WTC11 (cell line): ENCODE data around the gene CBR1. TPM values are rescaled to one million over a fixed set of nuclear protein-coding genes. Genes with fewer than 3 reads are reported as not detected.
A peak's percentile ranks its signal among the peaks of the same experiment; 100 is the strongest.
"Not testable (repeated sequence)": the region's sequence is repeated elsewhere in the genome, so short reads cannot be mapped to it uniquely, and the experiment has no call there.

Source experiments
- ATAC-seq: fragments of 200-7000 bp; cut with Tn5 transposase; 2 replicates; pipeline ENCODE4 v1.10.0; 2021; ENCODE audit warnings: mild to moderate bottlenecking, moderate library complexity
- CTCF ChIA-PET: fragments of 300-600 bp; sonication (Branson Sonifier 250); formaldehyde crosslinking; loops from one replicate; lab custom pipeline; 2021; ENCODE audit warnings: antibody characterized with exemption; lab: Charles Lee
- POLR2A ChIA-PET: fragments of 350-600 bp; sonication (Branson Sonifier 250); formaldehyde crosslinking; loops from one replicate; lab custom pipeline; 2021; ENCODE audit warnings: antibody characterized with exemption; lab: Charles Lee
- DNase-seq: peaks from one replicate; pipeline ENCODE4 v3.0.0; 2021; ENCODE audit warnings: low spot score
- H3K27ac Mint-ChIP-seq: 2 replicates; pipeline ENCODE4 v1.8.0; 2021; ENCODE audit warnings: mixed read lengths
- H3K27me3 Mint-ChIP-seq: 2 replicates; pipeline ENCODE4 v1.8.0; 2021; ENCODE audit warnings: low read depth, mild to moderate bottlenecking, moderate library complexity, mixed read lengths
- H3K36me3 Mint-ChIP-seq: 2 replicates; pipeline ENCODE4 v1.8.0; 2021; ENCODE audit warnings: mixed read lengths
- H3K4me1 Mint-ChIP-seq: 2 replicates; pipeline ENCODE4 v1.8.0; 2022; ENCODE audit warnings: mixed read lengths
- H3K4me3 Mint-ChIP-seq: 2 replicates; pipeline ENCODE4 v1.8.0; 2021; ENCODE audit warnings: mild to moderate bottlenecking, moderate library complexity, mixed read lengths
- H3K9me3 Mint-ChIP-seq: 2 replicates; pipeline ENCODE4 v1.8.0; 2021; ENCODE audit warnings: mixed read lengths
- AR ChIP-seq: fragments of 250-450 bp; sonication (Bioruptor Pico); IDR thresholded peaks from 2 replicates; pipeline ENCODE4 v1.9.0; 2021; ENCODE audit warnings: mild to moderate bottlenecking
- ATF2 ChIP-seq: sonication (generic); formaldehyde crosslinking; IDR thresholded peaks from 2 replicates; pipeline ENCODE4 v1.8.1; 2022; ENCODE audit warnings: low read depth, missing genetic modification reagents, borderline replicate concordance
- CREB1 ChIP-seq: sonication (generic); formaldehyde crosslinking; IDR thresholded peaks from 2 replicates; pipeline ENCODE4 v1.8.0; 2023; ENCODE audit warnings: mild to moderate bottlenecking, missing genetic modification reagents
- E2F1 ChIP-seq: sonication (generic); formaldehyde crosslinking; IDR thresholded peaks from 2 replicates; pipeline ENCODE4 v1.8.0; 2022; ENCODE audit warnings: mild to moderate bottlenecking, missing genetic modification reagents
- ESRRA ChIP-seq: sonication (generic); formaldehyde crosslinking; IDR thresholded peaks from 2 replicates; pipeline ENCODE4 v1.8.1; 2022; ENCODE audit warnings: mild to moderate bottlenecking, missing genetic modification reagents, borderline replicate concordance
- FOXJ3 ChIP-seq: sonication (generic); formaldehyde crosslinking; IDR thresholded peaks from 2 replicates; pipeline ENCODE4 v1.9.0; 2021; ENCODE audit warnings: missing genetic modification reagents, mild to moderate bottlenecking, borderline replicate concordance
- FOXK1 ChIP-seq: sonication (generic); formaldehyde crosslinking; IDR thresholded peaks from 2 replicates; pipeline ENCODE4 v1.8.0; 2022; ENCODE audit warnings: mild to moderate bottlenecking, moderate library complexity, missing genetic modification reagents
- GABPB1 ChIP-seq: sonication (generic); formaldehyde crosslinking; IDR thresholded peaks from 2 replicates; pipeline ENCODE4 v1.8.1; 2023; ENCODE audit warnings: mild to moderate bottlenecking, missing genetic modification reagents
- GRHL2 ChIP-seq: fragments of 250-450 bp; sonication (Bioruptor Pico); IDR thresholded peaks from 2 replicates; pipeline ENCODE4 v1.8.0; 2022; ENCODE audit warnings: mild to moderate bottlenecking, moderate library complexity; ENCODE audit not compliant: insufficient replicate concordance, severe bottlenecking
- GTF2I ChIP-seq: fragments of 250-450 bp; sonication (Bioruptor Pico); conservative IDR thresholded peaks from 2 replicates; pipeline ENCODE4 v1.4.0; 2021; ENCODE audit warnings: mild to moderate bottlenecking
- IRF2 ChIP-seq: sonication (generic); formaldehyde crosslinking; IDR thresholded peaks from 2 replicates; pipeline ENCODE4 v1.8.0; 2022; ENCODE audit warnings: low read depth, missing genetic modification reagents, borderline replicate concordance
- JUN ChIP-seq: sonication (generic); formaldehyde crosslinking; IDR thresholded peaks from 2 replicates; pipeline ENCODE4 v1.8.0; 2023; ENCODE audit warnings: mild to moderate bottlenecking, missing genetic modification reagents
- MLX ChIP-seq: sonication (generic); formaldehyde crosslinking; IDR thresholded peaks from 2 replicates; pipeline ENCODE4 v1.8.1; 2023; ENCODE audit warnings: mild to moderate bottlenecking, missing genetic modification reagents, moderate library complexity
- NR3C1 ChIP-seq: sonication (generic); formaldehyde crosslinking; conservative IDR thresholded peaks from 2 replicates; pipeline ENCODE4 v1.8.1; 2023; ENCODE audit warnings: low read depth, mild to moderate bottlenecking, missing genetic modification reagents
- OVOL2 ChIP-seq: fragments of 250-450 bp; sonication (Bioruptor Pico); IDR thresholded peaks from 2 replicates; pipeline ENCODE4 v1.9.0; 2021; ENCODE audit warnings: mild to moderate bottlenecking, borderline replicate concordance
- SP1 ChIP-seq: sonication (generic); formaldehyde crosslinking; conservative IDR thresholded peaks from 2 replicates; pipeline ENCODE4 v1.8.1; 2022; ENCODE audit warnings: missing genetic modification reagents
- TCF7 ChIP-seq: sonication (generic); formaldehyde crosslinking; IDR thresholded peaks from 2 replicates; pipeline ENCODE4 v1.8.0; 2022; ENCODE audit warnings: mild to moderate bottlenecking, low read depth, missing genetic modification reagents, moderate library complexity
- TP53 ChIP-seq: sonication (generic); formaldehyde crosslinking; IDR thresholded peaks from 2 replicates; pipeline ENCODE4 v1.8.1; 2023; ENCODE audit warnings: mild to moderate bottlenecking, missing genetic modification reagents
- USF1 ChIP-seq: sonication (generic); formaldehyde crosslinking; IDR thresholded peaks from 2 replicates; pipeline ENCODE4 v1.8.0; 2022; ENCODE audit warnings: mild to moderate bottlenecking, missing genetic modification reagents
- ZNF425 ChIP-seq: fragments of 250-450 bp; sonication (Bioruptor Pico); conservative IDR thresholded peaks from 2 replicates; pipeline ENCODE4 v1.9.0; 2021; ENCODE audit warnings: mild to moderate bottlenecking
- ZSCAN18 ChIP-seq: fragments of 250-450 bp; sonication (Bioruptor Pico); IDR thresholded peaks from 2 replicates; pipeline ENCODE4 v2.1.2; 2022; ENCODE audit warnings: mild to moderate bottlenecking, moderate library complexity
- total RNA-seq: library from RNA; stranded (reverse); gene quantifications from 3 replicates; pipeline ENCODE4 v1.2.3, GENCODE V29; 2021

The CBR1 gene
- total RNA-seq, 1 experiment from 2014 or later = 167 TPM

- TF ChIP-seq TP53 (no peak), OVOL2 (CRISPR knock-in tag) (no peak), TCF7 (CRISPR knock-in tag) (no peak), MLX (no peak), FOXK1 (CRISPR knock-in tag) (no peak)
Observed at GRCh38 chr21:36073181-36073580, 3.4 kb downstream of the CBR1 start (continued).

GRCh38 chr21:36073911-36074310, 4.1 kb downstream of the CBR1 start:
- Mint-ChIP-seq H3K9me3 (peaks cover 11% of the 10 kb centered on the region), H3K4me1 (peaks cover 61% of the 10 kb centered on the region), H3K36me3 (peaks cover 44% of the 10 kb centered on the region)
- ATAC-seq, H3K27me3 Mint-ChIP-seq, H3K4me3 Mint-ChIP-seq, H3K27ac Mint-ChIP-seq, DNase-seq: not testable (repeated sequence)
- POLR2A ChIA-PET = interaction anchor here (0.7 kb wide), 1 partner anchor 10 kb away, joined by 3 read pairs; no protein-coding TSS in a partner anchor
- CTCF ChIA-PET = interaction anchor here (0.9 to 2.9 kb wide), 4 partner anchors 14 to 31 kb away, joined by 3 to 9 read pairs (median 7); partner anchors contain the start of gene SETD4

GRCh38 chr21:36075171-36075570, 5.3 kb downstream of the CBR1 start:
- no peak overlapping the region for H3K4me3 Mint-ChIP-seq
- ATAC-seq = peak; percentile 17
- H3K36me3 Mint-ChIP-seq = peaks cover 36% of the 10 kb centered on the region
- no peak for DNase-seq
- ChIA-PET POLR2A (no interaction called here), CTCF (interaction anchor here (2.7 to 2.9 kb wide), 2 partner anchors 12 to 15 kb away, joined by 8 to 9 read pairs; partner anchors contain the start of gene SETD4)
- 0 out of 2 replicates have a peak, but pooled peaks cover 3% of the 10 kb centered on the region for H3K9me3 Mint-ChIP-seq
- no peaks in the 10 kb centered on the region; the same call in 1 of the 2 replicates for H3K27me3 Mint-ChIP-seq
- H3K4me1 Mint-ChIP-seq = peaks cover 68% of the 10 kb centered on the region
- H3K27ac Mint-ChIP-seq = peak overlapping the region; percentile 46
- TF ChIP-seq AR (CRISPR knock-in tag) = no peak
- no peak for TF ChIP-seq GABPB1 (CRISPR knock-in tag)
- no peak for TF ChIP-seq ATF2 (CRISPR knock-in tag)
- TF ChIP-seq GRHL2 (CRISPR knock-in tag) = no peak
- no peak for TF ChIP-seq FOXK1 (CRISPR knock-in tag)
- TF ChIP-seq USF1 = no peak
- no peak for TF ChIP-seq FOXJ3
- no peak for TF ChIP-seq NR3C1 (CRISPR knock-in tag)
- no peak for TF ChIP-seq IRF2
- no peak for TF ChIP-seq GTF2I (CRISPR knock-in tag)
- no peak for TF ChIP-seq SP1 (CRISPR knock-in tag)
- no peak for TF ChIP-seq ZSCAN18 (CRISPR knock-in tag)
- TF ChIP-seq CREB1 = no peak
- TF ChIP-seq ESRRA (CRISPR knock-in tag) = no peak
- TF ChIP-seq E2F1 = no peak
- TF ChIP-seq ZNF425 (CRISPR knock-in tag) = no peak
- no peak for TF ChIP-seq JUN (CRISPR knock-in tag)
